Suprapubic skin (tissue), 4 donors: Measurements from ENCODE around the gene DAGLB. TPM values are rescaled to one million over a fixed set of nuclear protein-coding genes. Genes with fewer than 3 reads are reported as not detected.

Experiments
- DNase-seq, 2 donors: peaks; one replicate each; pipeline ENCODE4 v3.0.0-alpha.2; 2019; ENCODE audit warnings: low spot score in 2 of 2
- H3K27ac ChIP-seq: fragments of 200-600 bp; sonication (generic); one replicate; pipeline ENCODE4 v1.5.1; 2019
- H3K27me3 ChIP-seq: fragments of 200-600 bp; sonication (generic); one replicate; pipeline ENCODE4 v1.5.1; 2019
- H3K36me3 ChIP-seq: fragments of 200-600 bp; sonication (generic); one replicate; pipeline ENCODE4 v1.5.1; 2019
- H3K4me1 ChIP-seq: fragments of 200-600 bp; sonication (generic); one replicate; pipeline ENCODE4 v1.5.1; 2019
- H3K4me3 ChIP-seq: fragments of 200-600 bp; sonication (generic); one replicate; pipeline ENCODE4 v1.5.1; 2019; ENCODE audit warnings: mild to moderate bottlenecking
- H3K9me3 ChIP-seq: fragments of 200-600 bp; sonication (generic); one replicate; pipeline ENCODE4 v1.5.1; 2019
- CTCF ChIP-seq, 2 donors: fragments of 200-600 bp in 1 of 2; fragments of 450-650 bp in 1 of 2; sonication (generic) in 1 of 2; IDR thresholded peaks; one replicate each; pipeline ENCODE4 v1.5.1; 2016 to 2019; ENCODE audit warnings: antibody characterized with exemption in 2 of 2, mild to moderate bottlenecking in 1 of 2, moderate library complexity in 1 of 2
- EP300 ChIP-seq: sonication (generic); formaldehyde crosslinking; IDR thresholded peaks from one replicate; pipeline ENCODE4 v1.6.1; 2017; ENCODE audit warnings: antibody characterized with exemption
- POLR2A ChIP-seq, 2 donors: fragments of 450-650 bp; IDR thresholded peaks; one replicate each; pipeline ENCODE4 v1.6.1; 2017; ENCODE audit warnings: antibody characterized with exemption in 2 of 2, mild to moderate bottlenecking in 2 of 2, moderate library complexity in 2 of 2
- POLR2AphosphoS5 ChIP-seq, 3 donors: sonication (generic); formaldehyde crosslinking; IDR thresholded peaks; one replicate each; pipeline ENCODE4 v1.6.1; 2017; ENCODE audit warnings: antibody characterized with exemption in 3 of 3
- WGBS: methylation state at CpG from one replicate; pipeline ENCODE4 v1.1.5; 2018; 5-methylcytosine and 5-hydroxymethylcytosine counted together
- total RNA-seq, 4 donors: library from RNA; depleted of rRNA; stranded (reverse); fragments of >200 nt; gene quantifications; one replicate each; pipeline ENCODE4 v1.1.0, GENCODE V29; 2016

DAGLB gene
- total RNA-seq, 4 donors from 2014 or later = 19.0 to 61.2 (median 22.0) TPM

DNA sequence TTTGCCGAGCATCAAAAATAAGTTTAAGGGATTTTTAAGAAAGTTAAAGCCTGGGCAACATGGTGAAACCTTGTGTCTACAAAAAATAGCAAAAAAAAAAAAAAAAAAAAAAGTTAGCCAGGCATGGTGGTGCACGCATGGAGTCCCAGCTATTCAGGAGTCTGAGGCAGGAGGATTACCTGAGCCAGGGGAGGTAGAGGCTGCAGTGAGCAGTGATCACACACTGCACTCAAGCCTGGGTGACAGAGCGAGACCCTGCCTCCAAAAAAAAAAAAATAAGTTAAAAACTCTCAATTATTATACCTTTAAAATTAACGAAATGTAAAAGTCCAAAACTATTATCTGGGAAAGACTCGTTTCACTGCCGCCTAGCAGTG lies 35.0 kb upstream of the DAGLB start:
- peaks cover 42% of the 10 kb centered on the region for H3K4me1 ChIP-seq
- peak overlapping the region; percentile 91 for H3K27ac ChIP-seq
- no peaks in the 10 kb centered on the region for H3K36me3 ChIP-seq
- H3K4me3 ChIP-seq = peak overlapping the region; percentile 86
- DNase-seq = no peak
- TF ChIP-seq EP300 (no peak), POLR2A (IDR thresholded peaks at IDR 0.05) (no peak)
- no peaks in the 10 kb centered on the region for H3K9me3 ChIP-seq
- no peaks in the 10 kb centered on the region for H3K27me3 ChIP-seq
- WGBS = 29% methylated on average over 6 of the region's 6 CpGs

- Histone ChIP-seq H3K4me1 (peaks cover 42% of the 10 kb centered on the region), H3K27ac (no peak overlapping the region)
- DNase-seq = no peak
Measured at GRCh38 chr7:6482307-6482706, 34.6 kb upstream of the DAGLB start.

GRCh38 chr7:6481445-6481844 lies 33.7 kb upstream of the DAGLB start:
- no peaks in the 10 kb centered on the region for H3K27me3 ChIP-seq
- DNase-seq = no peak
- H3K9me3 ChIP-seq = no peaks in the 10 kb centered on the region
- H3K36me3 ChIP-seq = no peaks in the 10 kb centered on the region
- peak overlapping the region; percentile 86 for H3K4me3 ChIP-seq
- peaks cover 51% of the 10 kb centered on the region for H3K4me1 ChIP-seq
- H3K27ac ChIP-seq = no peak overlapping the region
- no peak for TF ChIP-seq EP300
- no peak for TF ChIP-seq CTCF (IDR thresholded peaks at IDR 0.05)
- TF ChIP-seq POLR2AphosphoS5 (IDR thresholded peaks at IDR 0.05) = no peak
- WGBS = 75% methylated on average over 6 of the region's 6 CpGs

More at GRCh38 chr7:6482307-6482706, 34.6 kb upstream of the DAGLB start:
- TF ChIP-seq POLR2A (IDR thresholded peaks at IDR 0.05) = no peak
- no peak for TF ChIP-seq CTCF (IDR thresholded peaks at IDR 0.05)
- no peak for TF ChIP-seq EP300
- no peak for TF ChIP-seq POLR2AphosphoS5 (IDR thresholded peaks at IDR 0.05)
- 58% methylated on average over 4 of the region's 4 CpGs for WGBS
- peak overlapping the region; percentile 86 for H3K4me3 ChIP-seq
- no peaks in the 10 kb centered on the region for H3K9me3 ChIP-seq
- H3K27me3 ChIP-seq = no peaks in the 10 kb centered on the region
- H3K36me3 ChIP-seq = no peaks in the 10 kb centered on the region

DNA sequence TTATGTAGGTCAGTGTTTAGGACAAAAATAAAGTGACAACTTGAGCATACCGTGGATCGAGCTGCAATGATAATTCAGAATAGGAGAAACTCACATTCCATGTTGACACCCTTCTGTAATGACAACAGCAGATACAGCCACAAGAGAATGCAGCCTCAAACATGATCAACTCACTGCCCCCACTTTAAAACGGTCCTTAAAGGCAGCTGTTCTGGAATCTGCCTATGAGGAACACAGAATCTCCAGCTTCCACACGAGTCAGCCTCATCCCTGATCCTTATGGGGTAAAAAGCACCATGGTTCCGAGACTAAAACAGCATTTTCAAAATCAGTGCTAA lies 32.5 kb upstream of the DAGLB start:
- Histone ChIP-seq H3K9me3 (no peaks in the 10 kb centered on the region), H3K27me3 (no peaks in the 10 kb centered on the region), H3K27ac (no peak overlapping the region), H3K4me1 (peaks cover 57% of the 10 kb centered on the region), H3K4me3 (no peak overlapping the region), H3K36me3 (no peaks in the 10 kb centered on the region)
- WGBS = 66% methylated on average over 5 of the region's 5 CpGs
- TF ChIP-seq POLR2A (IDR thresholded peaks at IDR 0.05) (no peak), CTCF (IDR thresholded peaks at IDR 0.05) (no peak), EP300 (no peak), POLR2AphosphoS5 (IDR thresholded peaks at IDR 0.05) (no peak)
- no peak for DNase-seq

DNA sequence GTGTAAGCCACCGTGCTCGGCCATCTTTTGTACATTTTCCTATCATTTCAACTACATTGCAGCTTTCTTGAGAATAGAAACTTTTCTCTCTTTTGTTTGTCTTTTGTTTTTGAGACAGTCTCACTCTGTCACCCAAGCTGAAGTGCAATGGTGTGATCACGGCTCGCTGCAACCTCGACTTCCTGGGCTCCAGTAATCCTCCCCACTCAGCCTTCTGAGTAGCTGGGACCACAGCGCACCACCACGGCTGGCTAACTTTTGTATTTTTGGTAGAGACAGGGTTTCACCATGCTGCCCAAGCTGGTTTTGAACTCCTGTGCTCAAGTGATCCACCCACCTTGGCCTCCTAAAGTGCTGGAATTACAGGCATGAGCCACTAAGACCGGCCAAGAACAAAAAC lies 31.3 kb upstream of the DAGLB start:
- no peak for TF ChIP-seq POLR2AphosphoS5 (IDR thresholded peaks at IDR 0.05)
- TF ChIP-seq POLR2A (IDR thresholded peaks at IDR 0.05) = no peak
- TF ChIP-seq EP300 = no peak
- no peak for TF ChIP-seq CTCF (IDR thresholded peaks at IDR 0.05)
- H3K27ac ChIP-seq = no peak overlapping the region
- peaks cover 50% of the 10 kb centered on the region for H3K4me1 ChIP-seq
- H3K36me3 ChIP-seq = peaks cover 7% of the 10 kb centered on the region
- DNase-seq = no peak
- H3K9me3 ChIP-seq = no peaks in the 10 kb centered on the region
- no peak overlapping the region for H3K4me3 ChIP-seq
- 88% methylated on average over 8 of the region's 8 CpGs for WGBS
- H3K27me3 ChIP-seq = no peaks in the 10 kb centered on the region

- Histone ChIP-seq H3K4me1 (peaks cover 50% of the 10 kb centered on the region), H3K27ac (no peak overlapping the region), H3K4me3 (no peak overlapping the region), H3K27me3 (no peaks in the 10 kb centered on the region), H3K36me3 (peaks cover 12% of the 10 kb centered on the region), H3K9me3 (no peaks in the 10 kb centered on the region)
- DNase-seq = no peak
- TF ChIP-seq POLR2AphosphoS5 (IDR thresholded peaks at IDR 0.05) (no peak), POLR2A (IDR thresholded peaks at IDR 0.05) (no peak), EP300 (no peak), CTCF (IDR thresholded peaks at IDR 0.05) (no peak)
- WGBS = 88% methylated on average over 7 of the region's 7 CpGs
Measured at GRCh38 chr7:6478186-6478585, 30.4 kb upstream of the DAGLB start.
